Upper lobe of left lung (tissue), 4 donors: ENCODE data around the gene NXPH2.

Experiments
- POLR2A ChIP-seq, 4 donors: fragments of 450-650 bp; IDR thresholded peaks; one replicate each; pipeline ENCODE4 v1.5.1; 2016 to 2017; ENCODE audit warnings: antibody characterized with exemption in 4 of 4, mild to moderate bottlenecking in 2 of 4
- POLR2AphosphoS5 ChIP-seq, 2 donors: sonication (generic); formaldehyde crosslinking; IDR thresholded peaks; one replicate each; pipeline ENCODE4 v1.5.1; 2017; ENCODE audit warnings: antibody characterized with exemption in 2 of 2
- TF ChIP-seq, protein P1 (sequence below), 6 experiments: fragments of 450-650 bp in 4 of 6; fragments of 200-600 bp in 2 of 6; sonication (generic) in 2 of 6; IDR thresholded peaks; one replicate each; pipeline ENCODE4 v1.5.1; 2016 to 2019; ENCODE audit warnings: antibody characterized with exemption in 6 of 6

DNA sequence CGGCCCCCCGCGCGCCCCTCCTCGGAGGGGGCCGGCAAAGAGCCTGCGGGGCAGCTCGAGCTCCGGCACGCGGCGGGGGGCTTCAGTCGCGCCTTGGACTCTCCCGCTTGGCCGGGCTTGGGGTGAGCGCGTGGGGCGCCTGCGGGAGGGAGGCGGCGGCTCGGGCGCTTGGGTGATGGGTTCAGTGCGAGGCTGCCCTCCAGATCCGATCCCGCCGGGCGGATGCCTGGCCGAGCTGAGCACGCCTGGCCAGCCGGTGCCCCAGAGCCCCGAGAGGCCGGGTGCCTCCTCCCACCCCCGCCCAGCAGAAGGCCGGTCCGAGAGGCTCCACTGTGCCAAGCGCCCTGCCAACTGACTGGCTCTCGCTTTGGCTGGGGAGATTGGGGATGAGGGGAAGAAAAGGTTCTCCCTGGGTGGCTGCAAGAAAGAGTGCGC is 273 bp upstream of the NXPH2 start:
- TF ChIP-seq, protein P1, sequence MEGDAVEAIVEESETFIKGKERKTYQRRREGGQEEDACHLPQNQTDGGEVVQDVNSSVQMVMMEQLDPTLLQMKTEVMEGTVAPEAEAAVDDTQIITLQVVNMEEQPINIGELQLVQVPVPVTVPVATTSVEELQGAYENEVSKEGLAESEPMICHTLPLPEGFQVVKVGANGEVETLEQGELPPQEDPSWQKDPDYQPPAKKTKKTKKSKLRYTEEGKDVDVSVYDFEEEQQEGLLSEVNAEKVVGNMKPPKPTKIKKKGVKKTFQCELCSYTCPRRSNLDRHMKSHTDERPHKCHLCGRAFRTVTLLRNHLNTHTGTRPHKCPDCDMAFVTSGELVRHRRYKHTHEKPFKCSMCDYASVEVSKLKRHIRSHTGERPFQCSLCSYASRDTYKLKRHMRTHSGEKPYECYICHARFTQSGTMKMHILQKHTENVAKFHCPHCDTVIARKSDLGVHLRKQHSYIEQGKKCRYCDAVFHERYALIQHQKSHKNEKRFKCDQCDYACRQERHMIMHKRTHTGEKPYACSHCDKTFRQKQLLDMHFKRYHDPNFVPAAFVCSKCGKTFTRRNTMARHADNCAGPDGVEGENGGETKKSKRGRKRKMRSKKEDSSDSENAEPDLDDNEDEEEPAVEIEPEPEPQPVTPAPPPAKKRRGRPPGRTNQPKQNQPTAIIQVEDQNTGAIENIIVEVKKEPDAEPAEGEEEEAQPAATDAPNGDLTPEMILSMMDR (IDR thresholded peaks at IDR 0.05): no peak
- TF ChIP-seq POLR2A (IDR thresholded peaks at IDR 0.05) (no peak), POLR2AphosphoS5 (IDR thresholded peaks at IDR 0.05) (no peak)
